ENCODE results near the gene ALDH1B1.

Gene ALDH1B1

GRCh38 chr9:38359689-38360385 is 32.7 kb upstream of the ALDH1B1 start:
- H3K4me3 ChIP-seq (ENCODE audit: low read depth, low read length): no peak overlapping the region
- DNase-seq: no peak
- no peaks in the 10 kb centered on the region for H3K36me3 ChIP-seq
- no peak overlapping the region for H3K27ac ChIP-seq
- TF ChIP-seq CTCF (IDR thresholded peaks at IDR 0.05; ENCODE audit: low read depth, low read length): no peak
- no peaks in the 10 kb centered on the region for H3K27me3 ChIP-seq (ENCODE audit: insufficient read depth, low read depth, severe bottlenecking)
- H3K9me3 ChIP-seq (ENCODE audit: severe bottlenecking): no peaks in the 10 kb centered on the region

GRCh38 chr9:38360839-38361472 is 31.5 kb upstream of the ALDH1B1 start:
- Histone ChIP-seq H3K36me3 (no peaks in the 10 kb centered on the region), H3K27me3 (ENCODE audit: insufficient read depth, low read depth, severe bottlenecking) (no peaks in the 10 kb centered on the region), H3K9me3 (ENCODE audit: severe bottlenecking) (no peaks in the 10 kb centered on the region), H3K27ac (no peak overlapping the region), H3K4me3 (ENCODE audit: low read depth, low read length) (no peak overlapping the region)
- DNase-seq: no peak
- TF ChIP-seq CTCF (IDR thresholded peaks at IDR 0.05; ENCODE audit: low read depth, low read length): no peak

DNA sequence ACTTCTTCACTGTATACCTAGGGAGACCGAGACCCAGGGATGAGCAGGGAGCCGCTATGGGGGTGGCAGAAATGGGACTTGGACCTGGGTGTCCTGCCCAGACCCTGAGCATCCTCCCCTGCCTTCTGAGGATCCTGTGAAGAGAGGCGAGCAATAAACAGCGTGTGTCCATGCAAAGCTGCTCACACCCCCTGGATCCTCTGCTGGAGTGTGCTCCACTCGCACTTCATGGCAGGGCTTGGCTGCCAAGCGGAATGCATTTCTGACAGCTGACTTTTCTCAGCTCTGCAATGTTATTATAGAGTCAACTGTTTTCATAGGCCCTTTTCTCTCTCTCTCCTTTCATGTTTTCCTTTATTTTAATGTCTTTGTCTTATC is 31.0 kb upstream of the ALDH1B1 start:
- no peak for TF ChIP-seq CTCF (IDR thresholded peaks at IDR 0.05; ENCODE audit: low read depth, low read length)
- H3K4me3 ChIP-seq (ENCODE audit: low read depth, low read length): no peak overlapping the region
- H3K9me3 ChIP-seq (ENCODE audit: severe bottlenecking): no peaks in the 10 kb centered on the region
- H3K27ac ChIP-seq: no peak overlapping the region
- no peaks in the 10 kb centered on the region for H3K27me3 ChIP-seq (ENCODE audit: insufficient read depth, low read depth, severe bottlenecking)
- no peak for DNase-seq
- H3K36me3 ChIP-seq: no peaks in the 10 kb centered on the region

DNA sequence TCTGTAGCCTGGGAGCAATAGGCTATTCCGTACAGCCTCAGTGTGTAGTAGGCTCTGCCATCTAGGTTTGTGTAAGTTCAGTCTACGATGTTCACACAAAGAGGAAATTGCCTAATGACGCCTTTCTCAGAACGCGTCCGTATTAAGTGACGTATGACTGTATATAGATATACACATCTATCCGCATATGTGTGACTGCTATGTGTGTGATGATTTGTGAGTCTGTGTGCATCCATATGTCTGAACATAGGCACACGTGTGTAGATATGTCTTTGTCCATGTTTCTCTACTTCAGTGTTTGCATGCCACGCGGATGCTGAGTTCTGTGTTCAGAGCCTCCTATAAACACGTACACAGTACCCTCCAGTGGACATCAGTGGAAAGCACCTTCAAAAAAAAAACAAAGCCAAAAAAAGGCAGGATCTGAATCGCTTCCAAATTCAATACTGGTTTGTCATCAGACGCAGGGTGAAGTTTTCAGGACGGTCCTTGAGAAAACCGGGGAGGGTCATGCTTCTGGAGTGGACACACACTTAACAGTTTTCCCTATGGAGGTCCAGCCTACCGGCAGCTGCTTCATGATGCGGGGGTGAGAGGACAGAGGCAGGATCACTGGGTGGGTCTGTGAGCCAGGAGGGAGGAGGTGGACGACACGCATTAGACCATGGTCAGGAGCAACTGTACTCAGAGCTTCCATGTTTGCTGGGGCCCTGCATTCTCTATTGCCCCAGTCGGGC is 29.5 kb upstream of the ALDH1B1 start:
- DNase-seq: no peak
- H3K27ac ChIP-seq: no peak overlapping the region

GRCh38 chr9:38363589-38363925 is 28.9 kb upstream of the ALDH1B1 start:
- Histone ChIP-seq H3K27me3 (ENCODE audit: insufficient read depth, low read depth, severe bottlenecking) (no peaks in the 10 kb centered on the region), H3K36me3 (no peaks in the 10 kb centered on the region), H3K4me3 (ENCODE audit: low read depth, low read length) (no peak overlapping the region), H3K27ac (no peak overlapping the region), H3K9me3 (ENCODE audit: severe bottlenecking) (no peaks in the 10 kb centered on the region)
- no peak for DNase-seq
- no peak for TF ChIP-seq CTCF (IDR thresholded peaks at IDR 0.05; ENCODE audit: low read depth, low read length)

More for the DNA sequence above, 29.5 kb upstream of the ALDH1B1 start:
- no peaks in the 10 kb centered on the region for H3K36me3 ChIP-seq
- H3K27me3 ChIP-seq (ENCODE audit: insufficient read depth, low read depth, severe bottlenecking): no peaks in the 10 kb centered on the region
- peak; percentile 58 for TF ChIP-seq CTCF (IDR thresholded peaks at IDR 0.05; ENCODE audit: low read depth, low read length)
- no peaks in the 10 kb centered on the region for H3K9me3 ChIP-seq (ENCODE audit: severe bottlenecking)
- H3K4me3 ChIP-seq (ENCODE audit: low read depth, low read length): no peak overlapping the region
